Globus pallidus (tissue), 1 donor: ENCODE measurements around the gene CKM.
"Not testable (repeated sequence)": the region's sequence is repeated elsewhere in the genome, so short reads cannot be mapped to it uniquely, and the experiment has no call there.

Experiments
- DNase-seq: peaks from one replicate; pipeline ENCODE4 v3.0.0-alpha.2; 2015; ENCODE audit warnings: low spot score

CKM gene

GRCh38 chr19:45291834-45292233, 30.8 kb downstream of the CKM start:
- no peak for DNase-seq

- DNase-seq = no peak
Observed at GRCh38 chr19:45290381-45290931, 32.2 kb downstream of the CKM start.

DNA sequence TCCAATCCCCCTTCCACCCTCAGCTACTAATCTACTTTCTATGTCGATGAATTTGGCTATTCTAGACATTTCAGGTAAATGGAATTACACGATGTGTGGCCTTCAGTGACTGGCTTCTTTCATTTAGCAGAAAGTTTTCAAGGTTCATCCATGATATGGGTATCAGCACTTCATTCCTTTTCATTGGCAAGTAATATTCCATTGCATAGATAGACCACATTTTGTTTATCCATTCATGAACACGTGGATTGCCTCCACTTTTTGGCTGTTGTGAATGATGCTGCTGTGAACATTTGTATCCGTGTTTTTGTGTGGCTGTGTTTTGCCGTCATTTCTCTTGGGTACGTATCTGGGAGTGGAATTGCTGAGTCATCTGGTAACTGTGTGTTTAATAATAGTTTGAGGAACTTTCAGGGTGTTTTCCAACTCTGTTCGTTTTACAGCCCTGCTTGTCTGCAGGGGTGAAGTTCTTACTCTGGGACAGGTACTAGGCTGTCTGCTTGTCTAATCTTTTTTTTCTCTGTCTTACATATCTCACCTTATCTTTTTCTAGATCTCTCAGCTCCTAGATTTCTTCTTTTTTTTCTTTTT, 39.1 kb downstream of the CKM start:
- DNase-seq = no peak

DNA sequence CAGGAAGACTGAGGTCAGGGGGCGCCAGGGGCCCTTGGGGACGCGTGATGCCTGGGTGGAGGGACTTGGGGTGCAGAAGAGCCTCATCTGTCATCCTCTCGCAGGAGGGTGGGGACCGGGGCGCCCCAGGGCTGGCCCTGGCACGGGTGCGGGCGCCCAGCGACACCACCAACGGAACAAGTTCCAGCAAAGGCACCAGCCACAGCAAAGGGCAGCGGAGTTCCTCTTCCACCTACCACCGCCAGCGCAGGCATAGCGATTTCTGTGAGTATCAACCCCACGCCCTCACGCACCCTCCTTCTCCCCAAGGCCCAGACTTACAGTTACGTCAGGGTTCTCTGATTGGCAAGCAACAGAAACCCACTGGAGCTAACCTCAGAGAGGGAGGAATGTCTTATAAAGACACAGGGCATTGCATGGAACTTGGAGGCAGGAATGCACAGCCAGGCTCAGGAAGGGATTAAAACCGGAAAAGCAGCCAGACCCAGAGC, 42.2 kb downstream of the CKM start:
- DNase-seq = no peak

DNA sequence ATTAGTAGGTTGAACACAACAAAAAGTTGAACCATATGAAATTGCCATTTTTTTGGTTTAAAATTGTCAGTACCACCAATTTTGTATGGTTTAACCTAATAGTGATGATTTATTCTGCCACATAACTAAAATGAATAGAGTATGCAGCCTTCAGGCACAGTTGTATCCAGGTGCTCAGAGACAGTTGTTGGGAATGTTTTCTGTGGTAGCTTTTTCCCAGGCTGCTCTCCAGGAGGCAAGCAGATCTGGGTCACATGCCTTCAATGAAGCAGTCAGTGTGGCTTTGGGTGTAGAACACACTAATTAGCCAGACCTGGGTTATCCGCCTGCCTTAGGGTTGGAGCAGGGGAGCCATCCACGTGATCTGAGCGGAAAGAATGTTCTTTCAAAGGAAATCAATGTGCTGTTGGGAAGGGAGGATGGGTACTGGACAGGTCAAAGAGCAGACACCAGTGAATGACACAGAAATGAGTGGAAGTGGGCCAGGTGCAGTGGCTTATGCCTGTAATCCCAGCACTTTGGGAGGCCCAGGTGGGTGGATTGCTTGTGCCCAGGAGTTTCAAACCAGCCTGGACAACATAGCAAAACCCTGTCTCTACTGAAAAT, 43.0 kb downstream of the CKM start:
- no peak for DNase-seq

- no peak for DNase-seq
Observed at GRCh38 chr19:45278087-45278486, 44.6 kb downstream of the CKM start.

DNA sequence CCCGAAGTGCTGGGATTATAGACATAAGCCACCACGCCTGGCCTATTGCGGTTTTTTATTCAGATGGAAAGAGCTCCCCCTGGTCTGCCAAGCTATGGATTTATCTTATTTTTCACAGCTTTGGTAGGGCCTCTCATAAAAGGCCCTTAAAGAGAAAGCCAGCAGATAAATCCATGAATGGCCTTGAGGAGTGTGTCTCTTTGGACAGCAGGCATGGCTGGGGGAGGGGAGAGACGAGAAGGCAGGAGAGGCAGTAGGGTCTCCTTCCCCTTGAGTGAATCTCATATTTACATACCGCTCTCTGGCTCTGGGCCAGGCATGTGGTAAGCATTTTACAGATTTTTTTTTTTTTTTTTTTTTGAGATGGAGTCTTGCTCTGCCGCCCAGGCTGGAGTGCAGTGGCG, 46.4 kb downstream of the CKM start:
- no peak for DNase-seq

GRCh38 chr19:45275370-45275971, 47.2 kb downstream of the CKM start:
- DNase-seq = no peak

DNA sequence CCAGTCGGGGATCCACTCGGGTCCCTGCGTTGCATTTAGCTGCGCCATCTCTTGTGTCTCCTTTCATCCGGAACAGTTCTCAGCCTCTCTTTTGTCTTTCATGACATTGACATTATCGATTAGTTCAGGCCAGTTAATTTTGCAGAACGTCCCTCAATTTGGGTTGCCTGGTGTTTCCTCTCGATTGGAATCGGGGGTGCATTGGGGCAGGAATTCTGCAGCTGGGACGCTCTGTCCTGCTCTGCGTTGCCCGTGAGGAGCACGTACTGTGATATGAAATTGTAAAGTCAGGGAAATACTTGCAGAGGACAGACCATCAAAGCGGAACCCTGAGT, 49.2 kb downstream of the CKM start:
- DNase-seq = no peak

DNA sequence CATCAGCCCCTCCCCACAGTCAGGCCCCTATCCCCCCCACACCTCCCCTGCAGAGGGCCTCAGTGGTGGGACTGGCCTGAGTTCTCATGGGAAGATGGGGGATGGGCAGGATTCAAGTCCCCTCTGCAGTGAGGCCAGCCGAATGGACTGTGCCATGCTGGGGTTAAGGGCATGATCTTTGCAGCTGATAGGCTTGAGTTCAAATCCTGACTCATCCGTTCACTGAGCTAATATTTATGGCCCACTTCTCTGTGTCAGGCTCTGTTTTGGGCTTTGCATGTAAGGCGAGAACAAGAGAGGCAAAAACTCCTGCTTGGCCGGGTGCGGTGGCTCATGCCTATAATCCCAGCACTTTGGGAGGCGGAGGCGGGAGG, 51.0 kb downstream of the CKM start:
- DNase-seq = no peak

DNA sequence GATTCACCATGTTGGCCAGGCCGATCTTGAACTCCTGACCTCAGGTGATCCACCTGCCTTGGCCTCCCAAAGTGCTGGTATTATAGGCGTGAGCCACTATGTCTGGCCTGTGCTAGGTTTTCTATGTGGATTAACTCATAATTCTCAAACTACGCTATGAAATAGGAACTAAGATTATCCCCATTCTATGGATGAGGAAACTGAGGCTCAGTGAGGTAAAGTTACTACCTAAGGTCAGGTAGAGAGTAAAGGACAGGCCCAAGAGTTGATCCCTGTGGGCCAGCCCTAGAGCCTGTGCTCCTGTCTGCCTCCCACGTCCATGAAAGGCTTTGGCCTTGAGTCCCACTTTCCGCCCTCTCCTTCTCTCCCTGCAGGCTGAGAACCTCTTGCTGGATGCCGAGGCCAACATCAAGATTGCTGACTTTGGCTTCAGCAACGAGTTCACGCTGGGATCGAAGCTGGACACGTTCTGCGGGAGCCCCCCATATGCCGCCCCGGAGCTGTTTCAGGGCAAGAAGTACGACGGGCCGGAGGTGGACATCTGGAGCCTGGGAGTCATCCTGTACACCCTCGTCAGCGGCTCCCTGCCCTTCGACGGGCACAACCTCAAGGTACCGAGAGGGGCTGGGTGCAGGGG, 51.5 kb downstream of the CKM start:
- no peak for DNase-seq

GRCh38 chr19:45269939-45270338, 52.7 kb downstream of the CKM start:
- not testable (repeated sequence) for DNase-seq

GRCh38 chr19:45267296-45267695, 55.4 kb downstream of the CKM start:
- DNase-seq = no peak

GRCh38 chr19:45265375-45265774, 57.3 kb downstream of the CKM start:
- DNase-seq = no peak

- no peak for DNase-seq
Observed at GRCh38 chr19:45264781-45265317, 57.8 kb downstream of the CKM start.

GRCh38 chr19:45263013-45263412, 59.7 kb downstream of the CKM start:
- DNase-seq = no peak

- DNase-seq = no peak
Observed at GRCh38 chr19:45262570-45262969, 60.1 kb downstream of the CKM start.

DNA sequence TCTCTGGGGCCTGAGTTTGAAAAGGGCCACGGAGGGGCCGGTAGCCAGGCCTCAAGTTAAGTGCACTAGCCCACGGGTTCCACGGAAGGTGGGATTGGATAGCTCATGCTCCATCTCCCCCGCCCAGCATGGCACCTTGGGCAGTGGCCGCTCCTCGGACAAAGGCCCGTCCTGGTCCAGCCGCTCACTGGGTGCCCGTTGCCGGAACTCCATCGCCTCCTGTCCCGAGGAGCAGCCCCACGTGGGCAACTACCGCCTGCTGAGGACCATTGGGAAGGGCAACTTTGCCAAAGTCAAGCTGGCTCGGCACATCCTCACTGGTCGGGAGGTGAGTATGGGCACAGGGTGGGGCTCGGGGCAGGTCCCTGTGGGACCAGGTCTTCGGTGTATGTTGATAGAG, 63.8 kb downstream of the CKM start:
- no peak for DNase-seq

DNA sequence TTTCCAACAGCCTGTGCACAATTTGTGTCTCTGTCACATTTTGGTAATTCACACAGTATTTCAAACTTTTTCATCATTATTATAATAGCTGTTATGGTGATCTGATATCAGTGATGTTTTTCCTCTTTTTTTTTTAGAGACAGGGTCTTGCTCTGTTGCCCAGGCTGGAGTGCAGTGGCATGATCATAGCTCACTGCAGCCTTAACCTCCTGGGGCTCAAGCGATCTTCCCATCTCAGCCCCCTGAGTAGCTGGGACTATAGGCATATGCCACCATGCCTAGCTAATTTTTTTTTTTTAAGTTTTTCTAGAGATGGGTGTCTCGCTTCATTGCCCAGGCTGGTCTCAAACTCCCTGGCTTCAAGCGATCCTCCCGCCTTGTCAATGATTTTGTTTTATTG, 65.8 kb downstream of the CKM start:
- no peak for DNase-seq
